Suppressor macrophage treated with lipopolysaccharide for 4 hours (primary cell): ENCODE measurements around the gene EPHB3.

Experiments used
- DNase-seq: peaks from one replicate; pipeline ENCODE4 v3.0.0-alpha.2; 2020

Gene EPHB3

DNA sequence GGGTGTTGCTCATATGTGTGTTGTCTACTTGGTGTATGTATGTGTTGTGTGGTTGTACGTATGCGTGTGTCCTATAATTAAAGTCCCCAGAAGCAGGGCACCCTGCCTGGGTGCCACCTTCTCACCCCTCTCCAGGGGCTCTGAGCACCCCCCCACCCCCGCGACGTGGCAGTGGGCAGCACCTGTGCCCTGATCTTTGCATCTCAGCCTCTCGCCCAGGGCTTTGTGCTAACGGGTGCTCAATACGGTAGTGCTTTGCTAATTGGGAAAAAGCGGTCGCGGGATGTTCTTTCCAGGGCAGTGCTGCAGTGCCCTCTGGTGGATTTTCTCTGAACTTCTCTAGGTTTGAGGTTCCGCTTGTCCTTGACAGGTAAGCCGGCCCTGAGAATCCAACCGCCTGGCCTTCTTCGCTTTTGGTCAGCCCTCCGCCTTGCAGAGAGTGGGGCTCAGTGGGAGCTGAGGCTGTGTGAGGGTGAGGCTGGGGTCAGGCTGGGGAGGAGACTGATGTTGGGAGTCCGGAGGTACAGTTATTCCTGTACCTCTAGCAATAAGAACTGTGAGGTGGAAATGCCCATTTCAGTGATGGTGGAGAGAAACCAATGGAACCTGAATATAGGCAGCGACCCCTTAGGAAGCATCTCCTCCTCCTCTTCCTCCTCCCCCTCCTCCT lies 17.6 kb upstream of the EPHB3 start:
- peak; percentile 86 for DNase-seq

DNA sequence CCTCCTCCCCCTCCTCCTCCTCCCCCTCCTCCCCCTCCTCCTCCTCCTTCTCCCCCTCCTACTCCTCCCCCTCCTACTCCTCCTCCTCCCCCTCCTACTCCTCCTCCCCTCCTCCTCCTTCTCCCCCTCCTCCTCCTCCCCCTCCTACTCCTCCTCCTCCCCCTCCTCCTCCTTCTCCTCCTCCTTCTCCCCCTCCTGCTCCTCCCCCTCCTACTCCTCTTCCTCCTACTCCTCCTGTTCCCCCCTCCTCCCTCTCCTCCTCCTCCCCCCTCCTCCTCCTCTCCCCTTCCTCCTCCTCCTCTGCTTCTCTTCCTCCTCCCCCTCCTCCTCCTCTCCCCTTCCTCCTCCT lies 17.1 kb upstream of the EPHB3 start:
- no peak for DNase-seq

DNA sequence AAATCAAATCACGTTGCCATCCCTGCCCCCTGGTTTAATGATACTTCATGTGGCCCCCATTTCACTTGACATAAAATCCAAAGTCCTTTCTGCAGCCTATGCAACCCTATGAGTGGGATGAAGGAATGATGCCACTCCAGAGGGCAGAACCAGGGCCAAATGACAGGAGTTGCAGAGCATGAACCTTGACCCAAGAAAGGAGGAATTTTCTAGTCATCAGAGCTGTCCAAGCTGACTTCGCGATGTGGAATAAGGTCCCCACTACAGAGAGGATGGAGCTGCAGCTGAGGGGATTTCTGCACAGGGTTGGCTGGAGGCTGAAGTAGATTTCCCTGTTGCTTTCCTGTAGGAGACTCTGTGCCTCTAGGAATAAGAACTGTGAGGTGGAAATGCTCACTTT lies 15.8 kb upstream of the EPHB3 start:
- no peak for DNase-seq

DNA sequence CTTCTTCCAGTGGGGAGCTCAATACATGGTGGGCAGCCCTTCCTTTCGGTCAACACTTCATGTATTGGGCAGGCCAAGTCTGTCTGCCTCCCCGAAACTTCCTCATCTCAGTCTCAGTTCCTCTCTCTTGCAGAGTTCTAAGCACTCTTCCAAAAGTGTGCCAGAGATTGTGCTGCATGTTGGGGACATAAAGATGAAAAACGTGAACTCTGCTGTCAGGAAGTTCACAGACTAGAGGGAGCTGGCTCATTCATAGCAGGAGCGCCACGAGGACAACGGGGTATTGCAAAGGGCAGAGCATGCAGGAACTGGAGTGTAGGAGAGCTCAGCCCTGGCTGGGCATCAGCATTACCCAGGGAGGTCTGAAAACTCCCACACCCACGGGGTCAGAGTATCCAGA lies 15.3 kb upstream of the EPHB3 start:
- DNase-seq, result peak; percentile 89

DNA sequence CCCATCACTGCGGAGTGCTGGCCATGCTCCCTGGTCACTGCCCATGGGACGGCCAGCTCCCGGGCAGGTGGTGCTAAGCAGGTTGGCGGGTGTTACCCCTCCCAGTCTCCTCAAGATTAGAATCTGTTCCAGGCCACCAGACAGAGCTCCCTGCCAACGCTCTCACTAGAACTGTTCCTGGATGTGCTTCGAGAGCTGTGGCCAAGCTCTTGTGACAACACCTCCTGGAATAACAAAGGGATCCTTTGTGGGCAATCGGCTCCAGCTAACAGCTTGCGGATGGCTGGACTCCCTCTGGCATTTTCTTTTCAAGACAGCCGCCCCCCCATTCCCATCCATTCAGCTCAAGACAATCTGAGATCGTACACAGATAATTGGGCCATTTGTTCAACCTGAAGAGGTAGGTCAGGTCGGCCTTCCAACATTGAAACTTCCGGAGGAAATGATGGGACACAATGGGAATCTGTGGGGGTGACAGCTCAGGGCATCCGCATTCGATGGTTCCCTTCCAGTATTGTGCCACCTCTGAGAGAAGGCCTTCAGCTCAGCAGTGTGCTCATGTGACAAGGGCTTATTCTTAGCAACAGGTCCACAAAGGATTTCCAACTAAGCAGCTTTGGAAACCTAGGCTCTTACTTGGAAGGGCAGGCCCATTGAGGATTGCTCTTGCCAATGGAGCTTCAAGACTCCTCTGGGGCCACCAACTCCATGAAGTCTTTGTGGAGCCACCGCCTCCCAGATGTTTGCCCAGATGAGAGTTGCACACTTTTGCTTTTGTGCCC lies 11.6 kb upstream of the EPHB3 start:
- DNase-seq, result no peak

DNA sequence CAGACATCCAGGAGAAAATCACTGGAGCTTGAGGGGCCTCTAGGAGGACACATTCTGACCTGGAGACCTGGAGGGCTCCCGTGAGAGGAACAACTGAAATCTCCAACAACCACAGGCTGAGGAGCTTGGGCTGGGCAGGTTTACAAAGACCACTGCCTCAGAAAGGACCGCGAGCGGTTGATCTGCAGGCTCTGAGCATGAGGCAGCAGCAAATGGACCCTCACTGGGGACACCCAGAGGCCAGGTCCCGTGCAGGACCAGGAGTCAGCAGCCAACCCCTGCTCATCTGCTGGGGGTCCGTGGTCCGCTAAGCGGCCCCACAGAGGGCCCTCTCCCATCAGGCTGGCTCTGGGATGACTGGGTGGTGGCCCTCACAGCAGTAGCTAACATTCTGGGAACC lies 10.5 kb upstream of the EPHB3 start:
- no peak for DNase-seq

DNA sequence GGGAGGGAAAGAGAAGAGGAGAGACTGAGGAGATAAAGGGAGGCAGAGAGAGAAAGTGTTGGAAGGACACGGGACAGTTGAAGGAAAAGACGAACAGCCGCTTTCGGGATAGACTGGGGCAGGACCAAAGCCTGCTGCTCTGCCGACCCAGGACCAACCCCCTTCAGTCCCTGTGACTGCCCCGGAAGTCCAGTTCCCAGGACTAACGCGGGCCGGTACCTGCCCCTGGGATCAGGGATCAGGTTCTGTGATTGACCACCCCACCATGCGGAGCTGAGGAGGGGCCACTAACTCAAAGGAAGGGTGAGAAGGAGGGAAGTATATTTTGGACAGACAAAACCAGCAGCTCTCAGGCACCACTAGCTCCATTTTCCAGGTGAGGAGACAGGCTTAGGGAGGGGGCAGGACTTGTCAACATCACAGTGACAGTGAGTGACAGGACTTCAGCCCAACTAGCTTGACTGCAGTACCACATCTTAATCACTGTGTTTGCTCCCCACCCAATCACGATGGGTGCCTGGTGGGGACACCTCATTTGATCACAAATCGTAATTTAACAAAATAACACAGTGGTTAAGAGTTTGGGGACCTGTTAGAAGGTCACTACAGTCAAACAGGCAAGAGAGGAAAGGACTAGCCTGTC lies 9.8 kb upstream of the EPHB3 start:
- DNase-seq, result no peak

DNA sequence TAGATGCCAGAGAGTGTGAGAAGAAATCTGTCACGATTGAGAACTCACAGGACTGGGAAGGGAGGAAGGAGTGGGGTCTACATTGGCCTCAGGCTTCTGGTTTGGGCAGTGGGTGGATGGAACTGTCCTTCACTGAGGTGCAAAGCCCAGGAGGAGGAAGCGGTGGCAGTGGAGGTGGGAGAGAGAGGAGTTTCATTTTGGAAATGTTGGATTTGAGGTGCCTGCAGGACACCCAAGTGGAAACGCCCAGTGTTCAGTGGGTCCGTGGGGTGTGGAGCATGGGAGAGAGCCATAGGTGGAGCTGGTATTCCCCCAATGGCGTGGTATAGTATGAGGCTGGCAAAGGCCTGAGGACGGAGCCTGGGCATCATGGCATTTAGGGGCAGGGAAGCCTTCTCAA lies 9.3 kb upstream of the EPHB3 start:
- DNase-seq, result no peak

DNA sequence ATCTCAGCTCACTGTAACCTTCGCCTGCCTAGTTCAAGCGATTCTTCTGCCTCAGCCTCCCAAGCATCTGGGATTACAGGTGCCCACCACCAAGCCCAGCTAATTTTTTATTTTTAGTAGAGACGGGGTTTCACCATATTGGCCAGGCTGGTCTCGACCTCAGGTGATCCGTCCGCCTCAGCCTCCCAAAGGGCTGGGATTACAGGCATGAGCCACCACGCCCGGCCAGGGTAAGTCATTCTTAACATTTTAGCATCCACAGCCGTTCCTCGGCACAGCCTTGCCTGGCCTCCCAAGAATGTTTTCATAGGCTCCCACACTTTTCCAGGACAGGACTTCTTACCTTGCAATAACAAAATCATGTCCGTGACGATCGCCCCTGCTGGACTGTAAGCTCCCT lies 8.7 kb upstream of the EPHB3 start:
- no peak for DNase-seq

DNA sequence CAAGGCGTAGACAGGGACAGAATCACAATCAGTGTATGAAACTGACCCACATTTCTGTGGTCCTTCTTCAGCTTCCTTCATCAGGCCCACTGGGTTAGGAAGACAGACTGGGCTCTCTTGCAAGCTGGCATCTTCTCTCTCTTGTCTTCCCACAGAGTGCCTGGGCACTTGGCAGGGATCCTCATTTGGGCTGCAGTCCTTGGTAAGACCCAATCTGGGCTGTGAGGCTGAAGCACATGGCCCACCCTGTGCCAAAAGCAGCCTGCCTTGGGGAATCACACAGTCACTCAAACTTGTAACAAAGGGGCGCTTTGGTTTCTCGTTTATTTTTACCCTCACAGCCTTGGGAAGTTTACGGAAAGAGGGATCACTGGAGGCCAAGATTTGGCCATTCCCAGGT lies 8.2 kb upstream of the EPHB3 start:
- no peak for DNase-seq

DNA sequence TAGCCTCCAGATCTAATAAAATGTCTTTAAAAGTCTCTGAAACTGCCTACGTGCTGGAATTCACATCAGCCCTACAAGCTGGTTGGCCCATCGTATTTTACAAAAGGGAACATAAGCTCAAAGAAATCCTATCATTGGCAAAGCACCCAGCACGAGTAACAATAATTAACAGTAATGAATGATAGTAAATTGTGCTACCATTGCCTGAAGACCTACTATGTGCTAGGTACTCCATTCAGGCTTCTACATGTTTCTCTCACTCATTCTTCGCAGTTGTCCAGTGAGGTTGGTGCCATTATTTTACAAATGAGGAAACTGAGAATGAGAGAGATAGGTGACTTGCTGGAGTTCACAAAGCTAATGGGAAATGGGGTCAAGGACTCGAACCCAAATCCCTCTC lies 7.1 kb upstream of the EPHB3 start:
- DNase-seq, result no peak

DNA sequence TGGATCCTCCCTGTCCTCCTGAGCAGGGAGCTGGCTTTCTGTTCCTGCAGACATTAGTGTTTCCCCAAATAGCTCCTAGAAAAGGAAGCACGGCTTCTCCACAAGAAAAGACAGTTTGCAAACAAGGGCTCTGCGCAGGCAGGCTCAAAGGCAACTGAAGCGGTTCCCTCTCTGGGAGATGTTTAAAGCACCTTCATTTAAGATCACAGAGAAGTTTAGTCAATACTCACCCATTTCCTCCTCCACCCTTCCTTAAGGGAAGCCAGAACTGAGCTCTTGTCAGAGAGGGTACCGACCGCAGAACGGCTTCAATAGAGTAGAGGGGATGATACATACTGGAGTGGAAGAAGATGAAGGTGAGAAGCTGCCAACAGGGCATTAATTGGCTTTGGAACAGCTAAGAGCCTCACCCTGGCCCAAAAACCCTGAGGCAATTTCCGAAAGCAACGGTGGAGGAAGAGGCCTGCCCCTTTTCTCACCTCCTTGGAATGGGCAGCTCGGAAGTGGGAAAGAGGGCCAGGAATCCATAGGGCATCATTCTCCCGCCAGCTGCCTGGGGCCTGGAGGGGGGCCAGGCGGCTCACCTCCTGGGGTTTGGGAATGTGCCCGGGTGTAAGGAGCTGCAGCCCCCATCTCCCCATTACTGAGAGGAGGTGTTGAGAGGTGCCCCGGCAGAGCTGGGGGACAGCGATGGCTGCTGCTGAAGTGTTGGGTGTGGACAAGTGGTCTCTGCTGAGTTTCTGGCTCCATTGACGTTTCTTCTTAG lies 4.8 kb upstream of the EPHB3 start:
- no peak for DNase-seq

DNA sequence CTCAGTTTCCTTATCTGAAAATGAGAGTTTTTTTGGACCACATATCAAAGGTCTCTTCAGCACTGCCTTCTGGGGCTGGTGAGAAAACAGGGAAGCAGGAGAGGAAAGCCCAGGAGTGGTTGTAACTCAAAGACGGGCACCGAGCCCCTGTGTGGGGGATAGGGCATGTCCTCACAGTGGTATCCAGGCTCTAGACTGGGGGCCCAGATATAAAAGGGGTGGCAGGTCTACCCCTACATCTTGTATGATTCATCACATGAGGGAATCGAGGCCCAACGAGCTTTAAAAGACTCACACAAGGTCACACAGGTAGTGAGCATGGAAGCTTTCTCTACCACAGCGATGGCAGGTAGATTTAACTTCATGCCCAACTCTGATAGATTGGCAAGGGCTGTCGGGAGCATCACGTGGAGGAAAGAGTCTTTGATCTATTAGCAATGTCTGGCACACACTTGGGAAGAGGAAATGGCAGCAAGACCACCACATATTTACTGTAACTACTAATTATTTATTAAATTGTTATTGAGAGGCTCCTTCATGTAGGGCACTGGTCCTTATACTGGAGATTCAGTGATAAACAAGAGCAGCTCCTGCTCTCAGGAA lies 4.1 kb upstream of the EPHB3 start:
- DNase-seq, result no peak

DNA sequence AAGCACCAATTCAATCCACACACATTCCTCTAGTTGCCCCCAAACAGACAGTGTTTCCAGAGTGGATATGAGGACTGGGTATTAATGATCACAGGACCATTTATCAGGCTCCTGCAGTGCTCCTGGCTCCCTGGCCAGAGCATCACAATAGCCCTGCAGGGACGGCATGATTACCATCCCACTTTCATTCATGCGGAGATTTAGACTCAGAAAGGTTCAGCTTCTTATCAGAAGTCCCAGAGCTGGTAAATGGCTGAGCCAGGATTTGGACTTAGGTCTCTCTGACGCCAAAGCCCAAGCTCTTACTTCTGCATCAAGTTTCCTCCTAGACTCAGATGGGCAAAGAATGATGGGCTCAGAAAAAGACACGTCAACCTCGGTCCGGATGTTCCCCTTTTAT lies 2.9 kb upstream of the EPHB3 start:
- DNase-seq, result no peak

DNA sequence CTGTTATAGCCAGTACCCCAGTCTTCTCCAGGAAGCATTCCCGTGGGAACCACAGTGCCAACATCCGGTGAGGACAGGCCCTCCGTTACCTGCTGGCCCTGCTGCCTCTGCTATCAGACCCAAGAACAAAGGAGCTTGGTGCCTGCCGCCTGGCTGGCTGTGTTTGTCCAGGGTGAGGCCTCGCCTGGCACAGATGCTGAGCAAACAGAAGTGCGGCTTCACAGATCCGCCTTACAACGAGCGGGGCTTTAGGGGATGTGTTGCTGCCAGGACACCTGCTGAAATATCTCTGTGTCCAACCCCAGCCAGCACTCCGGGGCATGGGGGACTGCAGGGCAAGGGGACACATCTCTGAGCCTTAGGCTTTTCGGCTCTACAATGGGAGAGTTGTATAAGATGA lies 2.2 kb upstream of the EPHB3 start:
- DNase-seq, result no peak

DNA sequence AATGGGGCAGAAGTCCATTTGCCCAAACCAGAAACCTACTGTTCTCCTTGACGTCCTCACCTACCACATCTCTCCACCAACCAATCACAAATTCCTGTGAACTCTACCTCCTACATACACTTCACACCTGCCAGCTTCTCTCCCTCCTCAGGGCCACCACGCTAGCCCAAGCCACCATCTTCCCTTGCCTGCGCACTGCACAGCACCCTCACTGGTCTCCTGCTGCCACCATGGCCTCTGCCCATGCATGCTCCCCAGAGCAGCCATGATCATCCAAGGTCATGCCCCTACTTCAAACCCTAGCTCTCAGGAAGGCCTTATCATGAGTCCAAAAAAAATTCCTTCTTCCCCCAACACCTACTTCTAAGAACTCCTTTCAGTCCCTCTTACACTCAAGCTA lies 1.1 kb upstream of the EPHB3 start:
- no peak for DNase-seq

DNA sequence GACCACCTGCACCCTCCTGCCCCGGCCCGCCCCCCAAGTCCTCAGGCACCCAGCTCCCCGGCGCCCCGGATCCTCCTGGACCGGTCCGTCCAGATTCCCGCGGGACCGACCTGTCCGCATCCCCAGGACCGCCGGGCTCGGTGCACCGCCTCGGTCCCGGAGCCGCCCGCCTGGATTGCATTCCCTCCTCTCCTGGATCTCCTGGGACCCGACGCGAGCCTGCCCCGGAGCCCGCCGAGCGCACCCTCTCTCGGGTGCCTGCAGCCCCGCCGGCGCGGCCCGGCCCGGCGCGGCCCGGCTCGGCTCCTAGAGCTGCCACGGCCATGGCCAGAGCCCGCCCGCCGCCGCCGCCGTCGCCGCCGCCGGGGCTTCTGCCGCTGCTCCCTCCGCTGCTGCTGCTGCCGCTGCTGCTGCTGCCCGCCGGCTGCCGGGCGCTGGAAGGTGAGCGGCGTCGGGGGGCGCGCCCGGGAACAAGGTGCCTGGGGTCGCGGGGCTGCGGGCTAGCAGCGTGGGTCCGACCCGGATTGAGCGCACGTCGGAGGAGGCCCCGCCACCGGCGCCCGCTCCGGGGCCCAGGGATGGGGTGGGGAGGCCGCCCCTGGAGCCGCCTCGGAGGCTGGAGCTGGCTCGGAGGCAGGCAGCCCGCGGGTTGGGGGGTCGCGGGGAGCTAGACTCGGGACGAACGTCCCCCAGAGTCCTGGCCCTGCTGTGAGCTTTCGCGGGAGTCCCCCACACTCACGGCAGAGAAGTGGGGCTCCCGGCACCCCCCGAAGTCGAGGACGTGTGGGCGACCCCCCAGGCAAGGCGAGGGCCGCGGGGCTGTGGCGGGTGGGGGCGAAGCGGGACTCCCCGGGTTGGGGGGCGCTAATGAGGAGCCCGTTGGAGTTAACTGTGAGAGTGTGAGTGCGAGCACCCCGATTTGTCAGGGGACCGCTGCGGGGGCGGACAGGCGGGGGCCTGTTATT lies 610 bp downstream of the EPHB3 start:
- DNase-seq, result peak; percentile 28

DNA sequence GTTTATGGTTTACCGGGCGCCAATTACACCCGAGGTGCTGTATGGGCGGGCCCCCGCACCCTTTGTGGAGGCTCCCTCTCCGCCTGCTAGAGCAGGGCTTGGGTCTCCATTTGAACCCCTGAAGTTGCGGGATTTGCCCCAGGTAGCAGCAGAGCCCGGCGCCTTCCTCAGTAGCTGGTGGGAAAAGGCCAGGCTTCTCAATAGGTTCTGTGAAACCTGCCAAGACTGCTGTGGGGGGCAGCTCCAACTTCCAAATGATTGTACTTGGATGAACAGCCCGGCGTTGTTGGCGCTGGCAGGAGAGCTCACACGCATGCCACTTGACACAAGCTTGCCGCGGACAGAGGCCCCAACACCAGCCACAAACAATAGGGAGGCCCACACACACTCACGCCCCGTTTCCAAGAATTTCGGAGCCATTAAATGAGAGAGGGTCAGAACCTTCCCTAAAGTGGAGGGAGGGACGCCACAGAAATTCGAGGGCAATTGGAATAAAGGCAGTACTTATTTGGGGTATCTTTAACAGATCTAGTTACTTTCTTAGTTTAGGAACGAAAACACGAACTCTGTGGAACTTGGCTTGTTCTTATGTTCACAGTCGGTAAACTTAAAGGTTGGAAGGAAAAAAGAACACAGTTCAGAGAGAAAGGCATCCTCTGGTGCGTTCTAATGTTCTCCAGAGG lies 1.4 kb downstream of the EPHB3 start:
- no peak for DNase-seq

DNA sequence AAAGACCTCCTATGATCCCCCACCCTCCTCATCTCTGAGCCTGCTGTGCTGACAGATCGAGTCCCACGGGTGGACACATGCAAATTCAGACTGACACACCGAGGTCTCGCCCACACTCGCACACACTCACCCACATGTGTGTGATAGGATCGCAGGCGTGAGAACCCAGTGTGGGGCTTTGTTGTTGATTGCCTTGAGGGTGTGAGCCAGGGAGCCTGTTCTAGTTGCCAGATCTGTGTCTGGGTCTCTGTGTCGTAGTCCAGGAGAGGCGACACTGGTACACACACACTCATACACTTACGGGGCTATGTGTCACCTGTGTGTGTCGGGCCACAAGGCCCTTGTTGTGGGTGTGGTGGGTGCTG lies 2.0 kb downstream of the EPHB3 start:
- no peak for DNase-seq

DNA sequence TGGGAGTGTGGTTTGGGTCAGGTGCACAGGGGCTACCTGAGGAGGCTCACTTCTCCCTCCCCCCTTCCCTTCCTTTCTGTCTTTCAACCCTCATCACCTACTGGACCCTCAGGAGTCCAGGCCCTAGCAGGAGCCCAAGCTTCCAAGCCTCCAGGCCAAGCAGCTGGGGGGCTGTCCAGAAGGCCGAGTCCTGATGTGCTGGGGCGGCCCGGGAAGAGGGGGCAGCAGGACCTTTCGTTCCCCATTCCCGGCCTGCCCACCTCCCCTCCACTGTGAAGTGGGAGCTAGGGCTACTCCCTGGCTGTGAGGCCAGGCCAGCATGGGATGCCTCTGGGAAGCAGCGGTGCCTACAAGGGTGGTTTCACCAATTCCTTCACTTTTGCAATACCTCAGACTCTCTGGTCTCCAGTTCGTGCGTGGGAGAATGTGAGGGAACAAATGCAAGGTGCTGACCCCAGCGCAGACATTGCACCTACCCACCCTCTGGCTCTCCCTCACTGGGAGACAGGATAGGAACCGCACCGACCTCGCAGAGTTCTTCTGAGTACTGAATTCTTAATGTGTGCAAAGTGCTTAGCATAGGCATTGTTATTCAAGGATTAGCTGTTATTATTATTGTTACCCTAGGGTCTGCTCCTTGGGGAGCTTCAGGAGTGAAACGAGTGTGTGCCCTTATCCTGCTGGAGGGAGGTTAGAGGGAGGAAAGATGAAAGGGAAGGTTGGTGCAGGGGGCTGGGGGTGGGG lies 2.5 kb downstream of the EPHB3 start:
- no peak for DNase-seq
